Activated CD4-positive, alpha-beta T cell treated with anti-CD3 and anti-CD28 coated beads for 48 hours (primary cell): ENCODE measurements around the gene CSNK1D.
A peak's percentile ranks its signal among the peaks of the same experiment; 100 is the strongest.
"Not testable (repeated sequence)": the region's sequence is repeated elsewhere in the genome, so short reads cannot be mapped to it uniquely, and the experiment has no call there.

Experiments
- DNase-seq: peaks from one replicate; pipeline ENCODE4 v3.0.0-alpha.2; 2020

The CSNK1D gene

DNA sequence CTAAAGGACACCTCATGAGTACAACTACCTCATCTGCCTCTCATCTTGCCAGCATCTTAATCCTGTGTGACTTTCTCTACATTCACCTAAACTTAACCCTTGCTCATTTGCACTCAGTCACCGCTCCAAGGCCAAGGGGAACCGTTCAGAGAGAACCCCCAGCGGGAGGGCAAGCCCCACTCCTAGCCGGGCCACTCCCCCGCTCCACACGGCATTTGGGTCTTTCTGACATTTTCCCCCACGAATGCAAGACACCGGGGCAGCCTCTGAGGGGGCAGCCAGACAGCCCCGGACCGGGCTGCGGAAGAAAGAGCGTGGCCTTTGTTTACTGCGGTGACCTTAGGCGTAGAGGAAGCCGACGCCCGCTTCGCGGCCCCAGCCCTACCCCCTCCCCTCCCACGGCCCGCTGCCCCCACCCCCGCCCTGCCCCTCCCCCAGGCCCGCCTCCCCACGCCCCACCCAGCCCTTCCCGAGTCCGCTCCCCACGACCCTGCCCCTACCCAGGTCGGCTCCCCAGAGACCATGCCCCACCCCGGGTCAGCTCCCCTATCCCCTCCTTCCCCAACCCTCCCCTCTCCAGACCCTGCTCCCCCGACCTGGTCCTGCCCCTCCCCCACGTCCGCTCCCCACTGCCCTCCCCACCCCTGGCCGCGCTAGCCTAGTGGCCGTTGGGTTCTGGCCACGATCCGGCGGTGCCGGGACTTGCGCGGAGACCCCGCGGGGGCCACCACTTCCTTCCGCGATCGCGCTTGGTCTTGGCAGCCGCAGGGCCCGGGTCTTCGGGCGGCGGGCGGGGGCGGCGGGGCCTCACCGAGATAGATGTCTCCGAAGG lies 789 bp downstream of the CSNK1D start:
- peak; percentile 49 for DNase-seq

DNA sequence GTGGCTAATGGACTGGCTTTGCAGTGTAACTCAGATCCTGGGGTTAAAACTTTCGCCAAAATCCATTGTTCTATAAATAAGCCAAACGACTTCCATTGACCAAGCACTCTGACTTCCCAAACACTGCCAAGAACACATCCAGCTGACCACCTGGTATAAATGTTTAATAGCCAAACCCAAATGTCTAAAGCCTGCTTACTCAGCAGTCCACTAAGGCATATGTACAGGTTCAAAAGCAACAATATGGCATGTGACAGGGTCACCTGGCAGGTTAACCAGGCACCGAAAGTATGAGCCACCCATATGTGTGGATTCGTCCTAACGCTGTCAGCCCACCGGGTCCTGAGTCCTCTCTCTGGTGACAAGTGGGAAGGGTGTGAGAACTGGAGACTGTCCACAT lies 2.1 kb downstream of the CSNK1D start:
- DNase-seq: no peak

DNA sequence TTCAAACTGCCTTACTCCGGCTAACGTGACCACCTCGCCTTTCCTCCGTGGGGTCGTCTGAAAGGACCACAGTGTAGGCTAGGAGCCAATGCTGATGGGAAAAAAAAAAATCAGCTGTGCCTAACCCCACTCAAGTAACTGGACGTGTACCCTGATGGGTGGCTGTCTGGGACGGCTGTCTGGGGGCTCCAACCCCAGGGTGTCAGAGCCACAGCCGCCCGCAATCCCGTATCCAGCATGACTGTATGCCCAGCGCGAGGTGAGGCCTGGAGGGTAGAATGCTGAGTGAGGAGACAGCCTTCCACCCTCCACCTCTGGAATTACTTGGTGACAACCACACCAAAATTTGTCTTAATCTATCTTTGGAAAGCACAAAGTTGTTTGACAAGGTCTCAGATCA lies 2.8 kb downstream of the CSNK1D start:
- no peak for DNase-seq

DNA sequence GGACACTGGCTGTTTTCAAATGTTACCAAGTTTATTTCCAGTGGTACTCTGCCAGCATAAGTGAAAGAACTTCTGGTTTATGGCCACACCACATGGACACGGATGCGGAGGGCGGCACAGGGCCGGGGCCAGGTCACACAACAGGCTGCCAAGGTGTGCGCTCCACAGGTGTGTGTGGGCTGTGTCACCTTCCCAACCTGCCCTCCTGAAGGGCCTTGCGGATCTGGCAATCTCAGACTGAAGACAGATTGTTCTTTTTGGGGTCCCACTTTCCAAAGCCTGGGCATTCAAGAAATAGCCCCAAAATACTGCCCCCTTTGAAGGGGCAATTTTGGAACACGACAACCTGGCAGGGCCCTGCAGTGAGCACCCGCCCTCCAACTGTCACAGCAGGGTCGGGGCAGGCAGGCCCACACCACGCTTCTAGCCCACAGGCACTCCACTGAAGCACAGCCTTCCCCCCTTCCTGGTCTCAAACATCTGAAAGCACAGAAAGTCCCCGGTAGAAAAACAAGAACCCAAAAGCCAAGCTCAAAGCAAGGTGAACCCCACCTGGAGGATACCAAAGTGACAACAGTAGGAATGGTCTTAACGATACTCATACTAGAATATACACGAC lies 3.5 kb downstream of the CSNK1D start:
- no peak for DNase-seq

DNA sequence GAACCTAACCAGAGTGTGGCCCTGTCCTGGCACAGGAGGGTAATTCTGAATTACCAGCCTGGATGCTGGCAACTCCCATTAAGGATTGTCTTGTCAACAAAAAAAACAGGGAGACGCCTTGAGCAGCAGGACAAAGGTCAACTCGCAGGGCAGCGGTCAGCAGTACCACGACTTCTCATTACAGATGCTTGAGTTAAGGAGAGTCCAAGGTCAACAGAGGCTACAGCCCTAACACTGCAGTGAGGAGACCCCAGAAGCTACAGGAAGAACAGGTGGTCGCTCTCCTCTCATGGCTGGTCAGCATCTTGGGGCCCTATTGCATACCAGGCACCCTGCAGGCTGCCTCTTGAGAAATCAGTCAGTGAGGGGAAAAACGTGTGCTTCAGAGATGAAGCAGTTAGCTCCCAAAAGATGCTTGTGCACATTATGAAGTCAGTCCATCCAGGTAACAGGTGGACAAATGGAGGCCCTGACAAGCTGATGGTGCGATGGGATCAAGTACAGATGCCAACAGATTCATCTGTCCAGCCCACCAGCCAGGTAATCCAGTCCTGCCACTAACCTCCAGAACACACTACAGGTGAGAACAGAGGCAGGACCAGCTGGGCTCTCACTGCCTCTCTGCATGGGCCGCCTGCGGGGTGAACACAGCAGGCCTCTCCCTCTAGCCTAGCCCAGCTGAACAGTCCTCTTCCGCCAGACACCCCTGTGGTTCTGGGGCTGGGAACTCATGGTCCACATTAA lies 4.2 kb downstream of the CSNK1D start:
- DNase-seq: no peak

DNA sequence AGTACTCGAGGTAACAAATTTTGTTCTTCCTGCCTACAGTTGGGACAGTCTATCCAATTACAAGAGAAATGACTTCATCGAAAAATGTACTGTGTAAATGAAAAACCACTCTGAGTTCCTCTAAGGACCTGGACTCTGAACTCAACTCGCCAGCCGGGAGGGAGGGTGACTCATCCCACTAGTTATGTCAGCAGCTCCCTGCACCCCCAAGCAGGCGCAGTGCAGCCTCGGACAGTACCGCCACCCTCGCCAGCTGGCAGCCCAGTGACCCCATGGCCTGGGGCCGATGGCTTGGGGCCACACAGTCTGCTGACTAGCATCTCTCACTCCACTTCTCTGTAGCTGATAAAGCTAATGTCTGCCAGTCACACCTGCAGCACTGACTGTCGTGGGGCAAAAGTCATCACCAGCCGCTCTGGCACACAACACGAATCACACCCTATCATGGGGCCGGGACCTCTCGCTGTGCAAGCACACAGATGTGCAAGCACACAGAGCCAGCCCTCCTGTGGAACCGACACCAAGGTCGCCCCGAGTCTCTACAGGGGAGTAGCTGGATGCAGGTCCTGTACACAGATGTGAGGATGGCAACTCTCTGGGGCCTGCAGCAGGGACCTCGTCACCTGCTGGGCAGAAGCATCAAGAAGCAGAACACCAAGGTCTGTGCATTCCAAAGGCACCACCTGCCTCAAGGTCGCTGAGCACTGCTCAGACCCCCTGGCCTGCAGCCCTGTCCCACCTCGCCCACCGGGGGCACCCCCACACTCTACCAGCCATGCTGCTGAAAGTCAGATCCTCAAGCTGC lies 5.7 kb downstream of the CSNK1D start:
- DNase-seq: peak; percentile 54

DNA sequence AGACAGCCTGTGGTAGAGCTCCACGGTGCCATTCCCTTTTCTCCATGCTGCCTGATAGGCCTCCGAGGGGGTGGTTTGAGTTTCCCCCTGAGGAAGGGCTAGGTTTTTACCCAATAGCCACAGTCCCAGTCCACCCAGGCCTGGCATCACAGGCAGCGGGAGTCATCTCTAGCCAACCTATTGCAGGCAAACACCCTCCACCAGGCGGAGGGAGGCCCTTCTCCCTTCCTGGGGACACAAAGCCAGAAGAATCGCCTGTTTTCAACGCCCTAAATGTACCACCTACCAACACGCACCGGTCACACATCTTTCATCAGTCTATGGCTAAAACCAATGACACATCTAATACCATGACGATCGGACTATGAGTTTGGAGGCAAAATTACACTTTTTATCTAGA lies 7.4 kb downstream of the CSNK1D start:
- no peak for DNase-seq

DNA sequence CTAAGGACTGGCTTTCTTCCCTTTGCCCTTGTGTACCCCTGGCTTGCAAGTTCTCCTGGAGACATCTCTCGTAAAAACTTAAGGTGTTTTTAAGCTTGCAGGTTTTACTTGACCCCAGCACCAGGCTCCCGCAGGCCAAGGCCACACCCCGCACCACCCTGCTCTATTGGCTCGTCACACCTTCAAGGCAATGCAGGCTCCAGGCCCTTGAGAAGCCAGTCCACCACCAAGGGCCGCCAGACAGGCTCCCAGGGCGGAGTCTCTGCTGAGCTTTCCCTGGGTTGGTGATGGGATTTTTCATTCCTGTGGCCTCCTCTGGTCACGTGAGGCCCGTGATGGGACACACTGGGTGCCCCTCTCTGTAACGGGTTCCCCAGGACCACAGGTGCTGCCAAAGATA lies 9.9 kb downstream of the CSNK1D start:
- DNase-seq: no peak

DNA sequence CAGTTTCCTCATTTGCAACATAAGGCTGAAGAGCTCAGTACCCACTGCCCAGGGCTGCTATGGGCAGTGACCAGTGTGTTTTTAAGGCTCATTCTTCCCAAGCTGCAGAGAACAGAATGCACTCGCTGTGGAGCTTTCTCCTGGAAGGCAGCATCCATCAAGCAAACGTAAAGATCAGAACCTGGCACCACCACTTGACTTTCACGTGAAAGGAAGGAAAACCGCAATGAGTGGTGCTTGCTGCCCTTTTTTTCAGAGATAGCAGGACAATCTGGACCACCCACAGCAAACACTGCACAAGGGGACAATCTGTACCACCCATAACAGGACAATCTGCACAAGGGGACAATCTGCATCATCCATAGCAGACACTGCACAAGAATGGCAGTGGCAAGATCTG lies 11.2 kb downstream of the CSNK1D start:
- DNase-seq: no peak

DNA sequence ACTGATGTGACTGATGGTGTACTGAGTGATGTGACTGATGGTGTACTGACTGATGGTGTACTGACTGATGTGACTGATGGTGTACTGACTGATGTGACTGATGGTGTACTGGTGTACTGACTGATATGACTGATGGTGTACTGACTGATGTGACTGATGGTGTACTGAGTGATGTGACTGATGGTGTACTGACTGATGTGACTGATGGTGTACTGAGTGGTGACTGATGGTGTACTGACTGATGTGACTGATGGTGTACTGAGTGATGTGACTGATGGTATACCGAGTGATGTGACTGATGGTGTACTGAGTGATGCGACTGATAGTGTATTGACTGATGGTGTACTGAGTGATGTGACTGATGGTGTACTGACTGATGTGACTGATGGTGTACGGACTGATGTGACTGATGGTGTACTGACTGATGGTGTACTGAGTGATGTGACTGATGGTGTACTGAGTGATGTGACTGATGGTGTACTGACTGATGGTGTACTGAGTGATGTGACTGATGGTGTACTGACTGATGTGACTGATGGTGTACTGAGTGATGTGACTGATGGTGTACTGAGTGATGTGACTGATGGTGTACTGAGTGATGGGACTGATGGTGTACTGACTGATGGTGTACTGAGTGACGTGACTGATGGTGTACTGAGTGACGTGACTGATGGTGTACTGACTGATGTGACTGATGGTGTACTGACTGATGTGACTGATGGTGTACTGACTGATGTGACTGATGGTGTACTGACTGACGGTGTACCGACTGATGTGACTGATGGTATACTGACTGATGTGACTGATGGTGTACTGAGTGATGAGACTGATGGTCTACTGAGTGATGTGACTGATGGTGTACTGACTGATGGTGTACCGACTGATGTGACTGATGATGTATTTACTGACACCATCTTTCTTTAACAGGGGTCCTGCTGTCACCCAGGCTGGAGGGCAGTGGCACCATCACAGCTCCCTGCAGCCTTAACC lies 13.2 kb downstream of the CSNK1D start:
- DNase-seq: not testable (repeated sequence)

DNA sequence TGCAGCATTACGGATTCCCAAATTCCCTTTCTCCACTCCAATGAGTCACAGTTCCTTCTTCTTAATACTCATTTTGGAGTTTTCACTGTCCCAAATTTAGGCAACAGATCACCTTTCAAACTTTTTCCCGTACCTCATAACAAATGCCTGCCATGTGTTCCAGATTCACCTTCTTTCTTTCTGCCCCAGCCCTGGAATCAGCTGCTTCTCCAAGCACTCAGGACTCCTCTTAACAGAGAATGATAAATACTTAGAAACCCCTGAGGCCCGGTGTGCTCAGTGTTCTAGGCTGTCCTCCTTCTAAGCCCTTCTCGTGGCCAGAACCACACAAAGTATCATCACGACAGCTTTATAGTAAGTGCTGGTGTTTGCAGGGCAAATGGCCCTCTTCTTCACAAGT lies 14.9 kb downstream of the CSNK1D start:
- DNase-seq: no peak

DNA sequence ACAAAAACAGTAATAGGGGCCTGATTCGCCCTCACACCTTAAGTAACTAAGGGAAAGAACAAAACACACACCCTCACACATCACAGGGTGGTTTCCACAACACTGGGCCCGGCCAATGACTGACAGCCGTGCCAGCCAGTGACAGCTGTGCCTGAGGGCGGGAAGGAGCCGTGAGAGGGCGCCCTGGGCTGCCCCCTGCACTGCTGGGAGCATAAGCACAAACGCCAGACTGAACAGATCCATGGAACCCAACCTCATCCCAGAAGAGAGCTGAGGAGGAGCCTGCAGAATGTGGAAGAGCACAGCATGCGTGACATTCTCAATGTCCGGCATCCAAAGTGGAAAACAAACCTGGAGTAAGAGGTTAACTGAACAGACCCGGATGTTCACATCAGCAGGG lies 16.0 kb downstream of the CSNK1D start:
- DNase-seq: peak; percentile 67

DNA sequence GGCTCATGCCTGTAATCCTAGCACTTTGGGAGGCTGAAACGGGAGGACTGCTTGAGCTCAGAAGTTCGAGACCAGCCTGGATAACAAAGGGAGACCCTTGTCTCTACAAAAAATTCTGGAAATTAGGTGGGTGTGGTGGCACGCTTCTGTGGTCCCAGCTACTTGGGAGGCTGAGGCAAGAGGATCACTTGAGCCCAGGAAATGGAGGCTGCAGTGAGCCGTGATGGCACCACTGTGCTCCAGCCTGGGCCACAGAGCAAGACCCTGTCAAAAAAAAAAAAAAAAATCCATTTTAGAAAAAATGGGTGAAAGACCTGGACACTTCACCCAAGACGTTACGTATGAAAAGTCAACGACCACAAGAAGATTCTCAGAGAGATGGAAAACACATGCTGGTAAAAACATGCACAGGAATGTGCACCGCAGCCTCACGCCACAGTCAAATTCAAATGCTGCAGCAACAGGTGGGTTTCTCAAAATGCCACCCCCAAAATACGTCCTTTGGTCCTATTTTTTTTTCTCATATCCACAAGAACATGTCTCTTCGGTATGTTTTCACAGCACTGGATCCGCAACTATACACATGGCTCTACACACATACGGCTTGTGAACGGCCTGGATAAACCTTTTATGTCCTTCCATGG lies 17.1 kb downstream of the CSNK1D start:
- DNase-seq: no peak

DNA sequence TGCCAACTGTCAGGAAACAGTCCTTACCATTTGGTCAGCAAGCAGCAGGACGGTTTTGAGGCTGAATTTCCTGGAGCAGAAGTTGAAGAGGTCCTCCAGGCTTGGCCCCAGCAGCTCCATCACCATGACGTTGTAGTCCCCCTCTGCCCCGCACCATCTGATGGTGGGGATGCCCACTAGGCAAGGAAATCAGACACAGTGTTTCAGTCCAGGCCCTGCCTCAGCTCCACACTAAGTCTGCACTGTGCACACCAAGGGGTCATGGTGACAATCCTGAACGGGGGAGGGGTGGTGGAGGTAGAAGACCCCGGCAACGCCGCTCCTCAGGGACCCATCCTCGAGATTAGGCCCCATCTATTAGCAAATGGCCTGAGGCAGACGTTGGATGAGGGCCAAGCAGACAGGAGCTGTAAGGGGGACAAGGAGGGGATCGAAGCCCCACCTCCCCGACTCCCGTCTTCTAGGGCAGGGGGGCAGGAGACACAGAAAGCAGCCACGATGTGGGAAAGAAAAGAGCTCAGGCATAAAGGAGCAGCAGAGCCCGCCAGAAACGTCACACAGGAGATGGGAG lies 18.0 kb downstream of the CSNK1D start:
- DNase-seq: no peak

DNA sequence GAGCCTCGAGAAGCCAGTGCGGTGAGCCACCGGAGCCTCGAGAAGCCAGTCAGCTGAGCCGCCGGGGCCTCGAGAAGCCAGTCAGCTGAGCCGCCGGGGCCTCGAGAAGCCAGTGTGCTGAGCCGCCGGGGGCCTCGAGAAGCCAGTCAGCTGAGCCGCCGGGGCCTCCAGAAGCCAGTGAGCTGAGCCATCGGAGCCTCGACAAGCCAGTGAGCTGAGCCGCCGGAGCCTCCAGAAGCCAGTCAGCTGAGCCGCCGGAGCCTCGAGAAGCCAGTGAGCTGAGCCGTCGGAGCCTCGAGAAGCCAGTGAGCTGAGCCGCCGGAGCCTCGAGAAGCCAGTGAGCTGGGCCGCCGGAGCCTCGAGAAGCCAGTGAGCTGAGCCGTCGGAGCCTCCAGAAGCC lies 18.8 kb downstream of the CSNK1D start:
- DNase-seq: not testable (repeated sequence)

DNA sequence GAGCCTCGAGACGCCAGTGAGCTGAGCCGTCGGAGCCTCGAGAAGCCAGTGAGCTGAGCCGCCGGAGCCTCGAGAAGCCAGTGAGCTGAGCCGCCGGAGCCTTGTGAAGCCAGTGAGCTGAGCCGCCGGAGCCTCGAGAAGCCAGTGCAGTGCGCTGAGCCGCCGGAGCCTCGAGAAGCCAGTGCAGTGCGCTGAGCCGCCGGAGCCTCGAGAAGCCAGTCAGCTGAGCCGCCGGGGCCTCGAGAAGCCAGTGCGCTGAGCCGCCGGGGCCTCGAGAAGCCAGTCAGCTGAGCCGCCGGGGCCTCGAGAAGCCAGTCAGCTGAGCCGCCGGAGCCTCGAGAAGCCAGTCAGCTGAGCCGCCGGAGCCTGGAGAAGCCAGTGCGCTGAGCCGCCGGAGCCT lies 19.4 kb downstream of the CSNK1D start:
- not testable (repeated sequence) for DNase-seq

DNA sequence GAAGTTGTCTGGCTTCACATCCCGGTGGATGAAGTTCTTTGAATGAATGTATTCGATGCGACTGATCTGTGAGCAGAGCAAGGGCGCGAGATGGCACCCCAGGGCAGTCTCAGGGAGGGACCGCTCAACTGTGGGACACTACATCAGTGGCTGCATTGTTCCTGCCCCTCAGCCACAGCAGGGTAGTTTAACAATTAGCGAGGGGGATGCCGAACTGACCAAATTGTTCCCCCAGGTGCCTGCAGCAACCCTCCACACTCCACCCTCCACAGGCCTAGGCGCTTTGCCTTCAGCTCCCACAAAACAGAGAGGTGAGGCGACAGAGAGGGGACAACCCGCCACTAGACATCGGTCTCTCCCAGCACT lies 20.3 kb downstream of the CSNK1D start:
- no peak for DNase-seq

DNA sequence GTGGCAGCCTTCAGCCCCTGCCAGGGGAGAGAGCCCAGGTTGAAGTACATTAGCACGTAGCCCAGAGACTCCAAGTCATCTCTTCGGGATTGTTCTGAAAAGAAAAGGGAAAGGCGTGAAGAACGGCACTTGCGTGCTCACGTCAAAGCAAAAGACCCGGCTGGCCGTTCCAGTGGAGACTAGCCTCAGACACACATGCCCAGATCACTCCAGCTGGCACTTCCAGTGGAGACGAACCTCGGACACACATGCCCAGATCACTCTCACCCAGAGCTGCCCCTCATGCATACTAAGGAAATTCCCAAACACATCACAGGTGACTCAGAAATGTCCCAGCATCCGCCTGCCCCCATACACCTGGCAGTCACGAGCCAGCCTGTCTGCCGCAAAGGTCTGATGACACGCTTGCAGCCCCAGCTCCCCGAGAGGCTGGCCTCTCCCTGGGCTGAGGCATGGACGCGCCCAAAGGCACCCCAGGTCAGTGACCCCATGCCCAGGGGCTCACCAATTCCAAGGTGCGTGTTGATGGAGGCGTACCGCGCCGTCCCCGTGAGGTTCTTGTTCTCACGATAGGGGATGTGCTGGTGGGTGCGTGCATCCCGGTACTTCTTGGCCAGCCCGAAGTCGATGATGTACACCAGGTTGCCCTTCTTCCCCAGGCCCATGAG lies 20.9 kb downstream of the CSNK1D start:
- DNase-seq: no peak

DNA sequence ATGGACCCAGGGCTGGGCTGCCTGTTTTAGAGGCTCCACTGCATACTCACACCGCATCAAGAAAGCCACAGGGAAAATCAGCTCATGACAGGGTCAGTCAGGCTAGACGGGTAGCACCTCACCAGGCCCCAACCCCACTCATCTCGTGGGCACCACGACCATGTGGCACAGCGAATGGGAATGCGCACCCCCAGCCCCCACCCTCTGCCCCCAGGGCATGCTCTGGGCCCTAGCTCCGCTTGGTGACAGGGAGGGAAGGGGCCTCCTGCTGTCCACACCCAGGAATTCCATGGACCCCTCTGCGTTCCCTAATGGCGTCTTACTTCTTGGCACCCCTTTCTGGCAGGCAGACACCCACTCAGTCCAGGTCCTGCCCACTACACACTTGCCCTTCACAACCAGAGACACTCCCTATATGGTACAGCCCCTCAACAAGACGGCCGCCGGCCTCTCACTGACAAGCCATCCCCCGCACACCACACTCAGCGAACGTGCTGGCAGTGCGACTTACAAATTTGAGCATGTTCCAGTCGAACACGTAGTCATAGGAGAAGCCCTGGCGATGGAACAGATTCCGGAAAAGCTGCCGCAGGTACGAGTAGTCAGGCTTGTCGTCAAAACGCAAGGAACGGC lies 22.5 kb downstream of the CSNK1D start:
- DNase-seq: no peak
